Right atrium auricular region (tissue), 2 donors: Measurements from ENCODE around the gene MAP3K2. TPM values are rescaled to one million over a fixed set of nuclear protein-coding genes. Genes with fewer than 3 reads are reported as not detected.

Source experiments
- microRNA-seq, 2 donors: library from miRNA; unstranded; fragments of <30 nt; microRNA quantifications; one replicate each; pipeline ENCODE4, GENCODE V29; 2016 to 2017; ENCODE audit warnings: borderline number of aligned reads in 2 of 2, borderline replicate concordance in 1 of 2
- total RNA-seq, 2 donors: library from RNA; depleted of rRNA; stranded (reverse); fragments of >200 nt; gene quantifications; one replicate each; pipeline ENCODE4 v1.1.0, GENCODE V29; 2016

The MAP3K2 gene
- total RNA-seq, 2 donors from 2014 or later = 20.5 to 20.8 TPM

Small RNA genes within 50 kb of the gene (microRNA-seq; reads per million reads assigned to microRNA genes)
- gene MIR4783 = 0 reads per million in 2 donors

Other genes starting within 250 kb of the MAP3K2 start
- under 1 TPM in 1 of 2 donors, not detected in 1; 0.24 TPM for gene CYP27C1, start 167.7 kb downstream of the MAP3K2 start, total RNA-seq
- 10 to 100 TPM; 13.9 to 15.8 TPM for gene ERCC3, start 93.8 kb downstream of the MAP3K2 start, total RNA-seq
- gene PROC, start 30.5 kb upstream of the MAP3K2 start, total RNA-seq = not detected
- 10 to 100 TPM; 43.3 to 46.4 TPM for gene IWS1, start 138.5 kb upstream of the MAP3K2 start, total RNA-seq
- gene MYO7B, start 147.7 kb upstream of the MAP3K2 start, total RNA-seq = under 1 TPM; 0.52 to 0.67 TPM